AG04449 (cell line): Measurements from ENCODE around the gene LMF2.
"Not testable (repeated sequence)": the region's sequence is repeated elsewhere in the genome, so short reads cannot be mapped to it uniquely, and the experiment has no call there.

Experiments
- CTCF ChIA-PET: fragments of 350-600 bp; formaldehyde crosslinking; extraction: SDS; loops from one replicate; lab custom pipeline; 2021; ENCODE audit warnings: antibody characterized with exemption; lab: Yijun Ruan, JAX
- POLR2A ChIA-PET: fragments of 400-600, 350-600 bp; formaldehyde crosslinking; extraction: SDS; loops from one replicate; lab custom pipeline; 2020; ENCODE audit warnings: antibody characterized with exemption, inconsistent platforms; lab: Yijun Ruan, JAX
- DNase-seq: peaks from one replicate; pipeline ENCODE4 v3.0.0-alpha.2; 2010; ENCODE audit warnings: low read depth, low spot score
- H3K4me3 ChIP-seq: 2 replicates; pipeline ENCODE4 v1.5.1; 2011; ENCODE audit warnings: low read depth, mild to moderate bottlenecking, control low read depth, low read length
- TF ChIP-seq, protein P1 (sequence below): IDR thresholded peaks from one replicate; pipeline ENCODE4 v1.5.1; 2011; ENCODE audit warnings: mild to moderate bottlenecking, moderate library complexity, low read length, control low read depth, inconsistent platforms; ENCODE audit not compliant: insufficient read depth; ENCODE audit errors: missing control alignments

The LMF2 gene

DNA sequence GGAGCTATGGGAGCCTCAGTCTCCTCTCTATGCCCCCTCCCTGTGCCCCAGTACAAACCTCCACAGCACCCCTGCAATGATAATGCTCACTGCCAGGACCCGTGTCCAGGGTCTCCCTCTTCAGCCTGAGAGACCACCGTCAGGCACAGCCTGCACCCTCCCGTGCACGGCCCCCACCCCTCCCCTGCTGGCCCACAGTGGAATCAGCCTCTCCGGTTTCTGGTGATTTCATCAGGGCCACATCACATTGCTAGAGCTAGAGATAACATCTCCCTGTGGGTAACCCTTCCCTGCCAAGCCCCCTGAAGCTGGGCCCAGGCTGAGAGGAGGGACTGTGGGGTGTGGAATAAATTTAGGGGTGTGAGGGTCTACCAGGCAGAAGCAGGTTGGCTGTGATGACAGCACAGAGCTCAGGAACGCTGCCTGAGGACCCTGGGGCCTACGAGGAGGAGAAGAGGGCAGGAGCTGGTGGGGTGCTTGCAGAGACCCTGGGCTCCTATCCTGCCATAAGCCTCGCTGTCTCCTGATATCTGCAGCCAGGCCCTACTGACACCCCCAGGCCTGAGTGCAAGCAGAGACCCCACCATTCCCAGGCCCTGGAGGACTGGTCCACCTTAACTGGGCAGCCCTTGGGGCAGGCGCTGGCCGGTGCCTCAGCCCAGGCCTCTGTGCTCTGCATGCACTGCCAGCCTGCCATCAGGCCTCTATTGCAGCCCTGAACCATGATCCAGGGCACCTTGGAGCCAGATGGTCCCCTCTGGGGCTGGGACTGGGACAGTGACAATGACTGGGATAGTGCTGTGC is 38.2 kb upstream of the LMF2 start, which contains the start of gene KLHDC7B:
Gene KLHDC7B, plus strand, starts transcription at position 378 of the 804 bp plus-strand sequence. Its CDS starts 345 bp downstream, at position 723.
- POLR2A ChIA-PET: interaction anchor here (0.7 to 0.9 kb wide), 2 partner anchors 20 to 36 kb away, joined by 4 to 5 read pairs; partner anchors contain the start of gene SCO2
- CTCF ChIA-PET: interaction anchor here (0.8 to 4.2 kb wide), 11 partner anchors 10 to 217 kb away, joined by 3 to 25 read pairs (median 4); partner anchors contain the start of genes CHKB, SCO2 and SYCE3
- H3K4me3 ChIP-seq: no peak within 1 kb of the TSS

DNA sequence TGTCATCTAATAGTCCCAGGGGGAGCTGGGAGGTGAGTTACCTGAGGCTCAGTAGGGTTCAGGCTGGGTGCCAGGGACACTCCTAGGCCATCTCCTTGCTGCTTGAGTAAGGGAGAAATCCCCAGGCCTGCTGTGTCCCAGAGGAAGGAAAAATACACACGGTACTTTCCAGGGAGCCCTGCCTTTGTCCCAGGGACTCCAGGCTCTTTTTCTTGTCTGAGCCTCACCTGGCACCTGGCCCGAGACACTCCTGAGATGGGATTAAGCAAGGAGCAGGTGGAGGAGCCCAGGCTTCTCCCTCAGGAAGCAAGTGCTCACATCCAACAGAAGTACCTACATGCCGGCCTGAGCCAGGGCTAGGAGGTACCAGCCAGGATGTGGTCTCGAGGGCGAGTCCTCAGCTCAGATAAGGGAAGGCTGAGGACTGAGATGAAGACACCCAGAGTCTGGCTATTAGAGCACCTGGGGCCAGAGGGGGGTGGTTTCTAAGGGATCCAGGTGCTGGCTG is 37.3 kb upstream of the LMF2 start:
- TF ChIP-seq, protein P1, sequence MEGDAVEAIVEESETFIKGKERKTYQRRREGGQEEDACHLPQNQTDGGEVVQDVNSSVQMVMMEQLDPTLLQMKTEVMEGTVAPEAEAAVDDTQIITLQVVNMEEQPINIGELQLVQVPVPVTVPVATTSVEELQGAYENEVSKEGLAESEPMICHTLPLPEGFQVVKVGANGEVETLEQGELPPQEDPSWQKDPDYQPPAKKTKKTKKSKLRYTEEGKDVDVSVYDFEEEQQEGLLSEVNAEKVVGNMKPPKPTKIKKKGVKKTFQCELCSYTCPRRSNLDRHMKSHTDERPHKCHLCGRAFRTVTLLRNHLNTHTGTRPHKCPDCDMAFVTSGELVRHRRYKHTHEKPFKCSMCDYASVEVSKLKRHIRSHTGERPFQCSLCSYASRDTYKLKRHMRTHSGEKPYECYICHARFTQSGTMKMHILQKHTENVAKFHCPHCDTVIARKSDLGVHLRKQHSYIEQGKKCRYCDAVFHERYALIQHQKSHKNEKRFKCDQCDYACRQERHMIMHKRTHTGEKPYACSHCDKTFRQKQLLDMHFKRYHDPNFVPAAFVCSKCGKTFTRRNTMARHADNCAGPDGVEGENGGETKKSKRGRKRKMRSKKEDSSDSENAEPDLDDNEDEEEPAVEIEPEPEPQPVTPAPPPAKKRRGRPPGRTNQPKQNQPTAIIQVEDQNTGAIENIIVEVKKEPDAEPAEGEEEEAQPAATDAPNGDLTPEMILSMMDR: no peak
- no peak overlapping the region for H3K4me3 ChIP-seq
- CTCF ChIA-PET: interaction anchor here (1.0 to 4.2 kb wide), 9 partner anchors 9 to 216 kb away, joined by 3 to 25 read pairs (median 4); partner anchors contain the start of genes CHKB, SCO2 and SYCE3
- POLR2A ChIA-PET: interaction anchor here (0.7 to 0.9 kb wide), 2 partner anchors 19 to 37 kb away, joined by 4 to 5 read pairs; partner anchors contain the start of gene SCO2
- DNase-seq: no peak

More for the DNA sequence above, 38.2 kb upstream of the LMF2 start, which contains the start of gene KLHDC7B:
- no peak for DNase-seq
- TF ChIP-seq, protein P1: peak; percentile 37

DNA sequence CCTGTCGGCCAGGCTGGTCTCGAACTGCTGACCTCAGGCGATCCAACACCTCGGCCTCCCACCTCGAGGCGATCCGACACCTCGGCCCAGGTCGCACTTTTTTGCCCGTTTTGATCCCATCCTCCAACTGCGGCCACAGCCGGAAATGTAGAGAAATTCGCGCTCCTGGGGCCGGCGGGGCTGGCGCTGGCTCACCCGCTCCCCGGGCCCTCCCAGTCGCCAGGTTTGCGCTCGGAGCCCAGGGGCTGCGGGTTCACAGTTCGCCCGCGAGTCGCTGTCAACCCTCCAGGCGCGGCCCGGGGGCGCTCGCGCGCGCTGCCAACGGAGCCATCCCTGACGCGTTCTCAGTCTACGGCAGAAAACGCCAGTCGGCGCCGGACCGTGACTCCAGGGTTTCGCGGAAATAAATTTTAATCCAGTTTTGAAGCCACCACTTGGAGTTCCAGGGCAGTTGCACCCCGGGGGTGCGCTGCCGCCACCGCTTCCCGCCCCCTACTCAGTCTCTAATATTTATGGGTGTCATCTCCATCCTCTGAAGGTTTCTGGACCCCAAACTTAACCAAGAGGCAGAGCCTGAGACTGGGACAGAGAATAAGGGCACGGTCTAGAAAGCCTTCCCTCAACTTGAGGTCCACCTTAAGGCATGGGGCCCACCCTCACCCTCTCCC is 36.7 kb upstream of the LMF2 start:
- ChIA-PET POLR2A (no interaction called here), CTCF (interaction anchor here (1.0 to 4.2 kb wide), 9 partner anchors 8 to 216 kb away, joined by 3 to 25 read pairs (median 4); partner anchors contain the start of genes CHKB, SCO2 and SYCE3)
- no peak for DNase-seq
- TF ChIP-seq, protein P1: peak; percentile 77
- H3K4me3 ChIP-seq: peak overlapping the region; percentile 27

DNA sequence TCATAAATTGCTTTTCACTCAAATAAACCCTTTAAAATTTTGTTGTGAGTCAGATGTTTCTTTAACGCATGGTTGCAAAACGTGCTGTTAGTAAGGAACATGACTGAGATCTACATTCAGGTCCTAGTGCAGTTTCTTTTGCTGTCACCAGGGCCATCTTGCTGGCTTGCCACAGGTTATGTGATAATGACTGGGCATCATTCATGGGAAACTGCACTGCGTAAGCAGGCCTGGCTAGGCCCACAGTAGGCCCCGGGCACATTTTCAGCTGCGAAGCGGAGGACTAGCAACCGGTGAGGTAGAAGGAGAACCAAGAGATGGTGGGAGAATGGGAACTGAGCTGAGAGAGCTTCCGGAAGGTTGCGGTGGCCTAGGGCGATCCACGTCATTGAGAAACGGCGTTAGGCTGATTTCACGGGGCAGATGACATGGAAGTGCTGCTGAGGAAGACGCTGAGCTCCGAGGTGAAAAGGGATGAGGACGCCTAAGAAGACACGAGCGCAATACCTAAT is 35.0 kb upstream of the LMF2 start:
- TF ChIP-seq, protein P1: no peak
- CTCF ChIA-PET: interaction anchor here (0.8 to 1.4 kb wide), 2 partner anchors 10 to 20 kb away, joined by 3 read pairs; partner anchors contain the start of gene SYCE3
- no peak for DNase-seq
- no peak overlapping the region for H3K4me3 ChIP-seq
- POLR2A ChIA-PET: no interaction called here

DNA sequence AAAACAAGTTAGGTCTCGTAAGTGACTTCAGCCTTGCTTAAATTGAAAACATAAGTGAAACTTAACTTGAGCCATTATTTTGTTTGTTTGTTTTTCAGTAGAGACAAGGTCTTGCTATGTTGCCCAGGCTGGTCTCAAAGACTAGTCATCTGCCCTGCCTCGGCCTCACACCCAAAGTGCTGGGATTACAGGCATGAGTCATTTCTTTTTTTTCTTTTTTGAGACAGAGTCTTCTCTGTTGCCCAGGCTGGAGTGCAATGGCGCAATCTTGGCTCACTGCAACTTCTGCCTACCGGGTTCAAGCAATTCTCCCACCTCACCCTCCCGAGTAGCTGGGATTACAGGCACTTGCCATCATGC is 34.1 kb upstream of the LMF2 start:
- CTCF ChIA-PET: interaction anchor here (1.1 to 3.6 kb wide), 4 partner anchors 9 to 21 kb away, joined by 3 to 22 read pairs (median 12); partner anchors contain the start of genes SCO2, SYCE3 and TYMP
- H3K4me3 ChIP-seq, POLR2A ChIA-PET: not testable (repeated sequence)
- DNase-seq: peak; percentile 38

DNA sequence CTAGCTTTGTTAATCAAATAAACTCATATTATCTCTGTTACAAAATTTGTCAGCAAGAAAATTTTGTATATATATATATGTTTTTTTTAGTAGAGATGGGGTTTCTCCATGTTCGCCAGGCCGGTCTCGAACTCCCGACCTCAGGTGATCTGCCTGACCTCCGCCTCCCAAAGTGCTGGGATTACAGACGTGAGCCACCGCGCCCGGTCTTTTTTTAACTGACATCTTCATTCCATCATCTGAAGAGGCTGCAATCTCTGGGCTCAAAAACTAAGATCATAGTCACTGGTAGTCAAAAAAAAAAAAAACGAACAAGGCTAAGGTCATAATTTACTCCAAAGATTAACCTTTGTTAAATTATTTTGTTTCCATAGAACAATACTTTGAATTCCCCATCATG is 32.9 kb upstream of the LMF2 start:
- no peak for DNase-seq
- ChIA-PET POLR2A (interaction anchor here (0.7 to 1.6 kb wide), 2 partner anchors 11 to 15 kb away, joined by 3 to 8 read pairs; partner anchors contain the start of genes SCO2 and TYMP), CTCF (interaction anchor here (0.7 to 3.6 kb wide), 8 partner anchors 12 to 81 kb away, joined by 3 to 22 read pairs (median 6); partner anchors contain the start of genes CPT1B, SCO2, SYCE3 and TYMP)
- TF ChIP-seq, protein P1: no peak
- no peak overlapping the region for H3K4me3 ChIP-seq
